Fibroblast of skin of right biceps (primary cell): ENCODE results near the gene CLEC2D.
A peak's percentile ranks its signal among the peaks of the same experiment; 100 is the strongest.

Source experiments
- DNase-seq: peaks from one replicate; pipeline ENCODE4 v3.0.0-alpha.2; 2013

Gene CLEC2D, protein sequence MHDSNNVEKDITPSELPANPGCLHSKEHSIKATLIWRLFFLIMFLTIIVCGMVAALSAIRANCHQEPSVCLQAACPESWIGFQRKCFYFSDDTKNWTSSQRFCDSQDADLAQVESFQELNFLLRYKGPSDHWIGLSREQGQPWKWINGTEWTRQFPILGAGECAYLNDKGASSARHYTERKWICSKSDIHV

DNA sequence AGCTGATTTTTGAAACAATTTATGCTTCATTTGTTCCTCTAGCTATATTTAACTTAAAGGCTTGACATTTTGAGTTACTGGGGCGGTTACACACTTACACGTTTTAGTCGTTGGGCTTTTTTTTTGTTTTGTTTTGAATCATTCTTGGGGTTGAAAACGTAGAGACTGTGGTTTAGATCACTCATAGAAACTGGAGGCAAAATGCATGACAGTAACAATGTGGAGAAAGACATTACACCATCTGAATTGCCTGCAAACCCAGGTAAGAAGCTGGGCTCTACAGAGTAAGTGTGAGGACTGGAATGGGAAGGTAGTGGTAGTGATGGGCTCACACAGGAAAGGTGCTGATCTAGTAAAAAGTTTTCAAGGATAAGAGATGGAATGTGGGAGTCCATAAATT lies at the start of gene CLEC2D:
TSS of gene CLEC2D (plus strand) at position 180 of the 400 bp plus-strand sequence. CDS start at position 202, 22 bp downstream.
- no peak for DNase-seq

DNA sequence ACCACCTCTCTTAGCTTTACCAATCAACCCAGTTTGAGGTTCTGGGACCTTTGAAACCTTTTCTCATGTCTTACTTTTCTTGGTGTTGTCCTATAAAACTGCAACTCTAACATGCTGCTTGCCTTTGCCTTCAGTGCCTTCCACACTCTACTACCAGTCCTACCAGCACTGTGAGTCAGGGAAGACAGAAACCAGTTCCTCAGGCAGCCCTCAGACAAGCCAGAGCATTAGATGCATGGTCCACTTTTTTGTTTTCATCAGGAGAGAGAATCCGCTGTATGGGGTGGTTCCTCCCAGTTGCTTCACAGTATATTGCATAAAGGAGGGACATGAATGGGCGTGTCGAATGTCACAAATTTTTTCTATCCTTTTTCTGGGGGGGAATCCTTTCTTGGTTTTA lies 44.5 kb upstream of the CLEC2D start:
- DNase-seq, result no peak

DNA sequence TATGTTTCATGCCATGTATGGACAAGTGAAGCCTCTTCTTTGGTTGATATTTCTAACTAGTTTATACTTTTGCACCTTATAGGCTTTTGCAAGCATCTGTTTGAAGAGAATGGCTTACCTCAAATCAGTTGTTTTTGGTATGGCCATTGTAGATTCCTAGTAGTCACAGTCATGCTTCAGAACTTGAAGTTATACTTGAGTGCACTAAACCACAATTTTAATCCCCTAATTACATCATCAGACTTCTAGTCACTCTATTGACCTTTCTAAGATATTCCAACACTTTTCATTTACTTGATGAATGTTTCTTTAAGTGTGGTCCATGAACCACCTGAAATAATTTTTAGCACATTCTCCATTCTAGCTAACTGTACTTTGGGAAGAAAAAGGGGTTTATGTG lies 43.2 kb upstream of the CLEC2D start:
- DNase-seq, result no peak

DNA sequence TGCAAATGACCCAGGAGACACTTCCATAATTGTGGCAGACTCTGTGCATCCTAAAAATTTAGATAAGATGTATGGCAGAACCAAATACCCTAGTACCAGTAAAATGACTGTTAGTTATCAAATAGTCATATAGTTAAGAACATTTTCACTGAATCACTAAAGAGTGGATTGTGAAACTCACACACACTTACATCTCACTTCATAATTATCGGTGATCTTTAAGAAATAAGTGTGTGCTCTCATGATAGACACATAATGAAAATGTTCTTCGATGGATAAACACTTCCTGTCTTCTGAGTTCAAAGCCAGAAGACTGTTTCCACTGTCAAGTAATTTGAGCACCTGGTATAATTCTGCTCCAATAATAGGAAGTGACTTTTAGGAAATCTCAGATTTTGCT lies 42.7 kb upstream of the CLEC2D start:
- no peak for DNase-seq

DNA sequence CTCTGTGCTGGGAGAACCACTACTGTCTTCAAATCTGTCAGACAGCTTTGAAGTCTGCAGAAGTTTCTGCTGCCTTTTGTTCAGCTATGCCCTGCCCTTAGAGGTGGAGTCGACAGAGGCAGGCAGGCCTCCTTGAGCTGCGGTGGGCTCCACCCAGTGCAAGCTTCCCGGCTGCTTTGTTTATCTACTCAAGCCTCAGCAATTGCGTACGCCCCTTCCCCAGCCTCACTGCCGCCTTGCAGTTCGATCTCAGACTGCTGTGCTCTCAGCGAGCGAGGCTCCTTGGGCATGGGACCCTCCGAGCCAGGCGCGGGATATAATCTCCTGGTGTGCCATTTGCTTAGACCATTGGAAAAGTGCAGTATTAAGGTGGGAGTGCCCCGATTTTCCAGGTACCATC lies 36.7 kb upstream of the CLEC2D start:
- DNase-seq, result no peak

DNA sequence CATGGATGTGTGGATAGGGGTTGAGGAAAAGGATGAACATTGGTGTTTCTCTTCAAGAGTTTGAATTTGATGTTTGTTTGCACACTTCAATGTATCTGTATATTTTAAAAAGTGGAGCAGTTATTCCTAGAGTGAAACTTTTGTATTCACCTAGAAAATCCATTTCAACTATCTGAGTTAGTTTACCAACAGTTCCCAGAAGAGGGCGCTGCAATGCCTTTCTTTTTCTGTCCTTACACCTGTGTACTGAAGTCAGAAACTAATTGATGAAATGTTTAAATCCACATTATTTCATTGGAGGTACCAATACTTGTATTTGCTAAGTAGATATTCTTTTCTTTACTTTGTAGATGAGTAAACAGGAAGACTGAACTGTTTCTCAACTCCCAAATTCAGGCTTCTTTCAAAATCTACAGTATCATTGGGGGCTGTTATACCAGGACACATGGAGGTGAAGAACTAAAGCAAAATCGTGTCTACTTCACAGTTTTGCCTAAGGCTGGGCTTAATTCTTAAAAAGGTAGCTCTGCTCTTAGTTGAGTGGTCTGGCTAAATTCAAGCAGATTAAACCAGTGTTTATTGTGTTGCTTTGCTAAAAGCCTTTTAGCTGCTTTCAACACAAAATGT lies 35.2 kb upstream of the CLEC2D start:
- DNase-seq, result peak; percentile 34

DNA sequence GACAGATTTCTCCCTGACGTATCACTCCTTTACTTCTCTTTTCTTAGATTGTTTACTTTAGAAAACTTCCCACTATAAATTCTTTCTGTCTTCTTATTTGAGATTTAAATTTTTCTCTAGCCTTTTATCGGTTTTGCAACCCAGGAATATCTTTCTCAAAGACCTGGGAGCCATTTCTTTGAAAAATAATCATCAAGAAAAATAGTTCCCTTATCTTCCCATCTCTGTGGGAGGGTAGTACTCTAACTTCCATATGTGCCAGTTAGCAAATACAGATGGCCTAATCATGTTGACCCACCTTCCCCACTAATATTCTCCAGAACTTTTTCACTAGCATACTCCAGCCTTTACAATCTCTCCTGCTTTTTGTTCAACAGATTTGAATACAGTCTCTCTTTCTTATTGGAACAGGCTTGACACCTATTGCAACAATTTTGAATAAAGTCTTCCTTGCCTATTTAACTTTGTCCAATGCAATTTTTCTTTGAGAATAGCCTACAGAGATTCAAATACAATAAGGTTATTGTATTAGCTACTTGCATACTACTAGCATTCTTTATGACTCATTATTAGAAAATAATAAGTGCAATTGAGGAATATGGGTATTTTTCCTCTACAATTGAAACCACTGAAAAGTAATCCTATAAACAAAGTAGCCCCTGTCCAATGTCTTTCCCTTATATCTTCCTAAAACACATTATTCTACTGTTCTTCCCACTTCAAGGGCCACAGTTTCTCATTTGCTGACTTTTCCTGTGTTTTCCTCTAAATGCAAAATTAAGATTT lies 34.4 kb upstream of the CLEC2D start:
- no peak for DNase-seq

DNA sequence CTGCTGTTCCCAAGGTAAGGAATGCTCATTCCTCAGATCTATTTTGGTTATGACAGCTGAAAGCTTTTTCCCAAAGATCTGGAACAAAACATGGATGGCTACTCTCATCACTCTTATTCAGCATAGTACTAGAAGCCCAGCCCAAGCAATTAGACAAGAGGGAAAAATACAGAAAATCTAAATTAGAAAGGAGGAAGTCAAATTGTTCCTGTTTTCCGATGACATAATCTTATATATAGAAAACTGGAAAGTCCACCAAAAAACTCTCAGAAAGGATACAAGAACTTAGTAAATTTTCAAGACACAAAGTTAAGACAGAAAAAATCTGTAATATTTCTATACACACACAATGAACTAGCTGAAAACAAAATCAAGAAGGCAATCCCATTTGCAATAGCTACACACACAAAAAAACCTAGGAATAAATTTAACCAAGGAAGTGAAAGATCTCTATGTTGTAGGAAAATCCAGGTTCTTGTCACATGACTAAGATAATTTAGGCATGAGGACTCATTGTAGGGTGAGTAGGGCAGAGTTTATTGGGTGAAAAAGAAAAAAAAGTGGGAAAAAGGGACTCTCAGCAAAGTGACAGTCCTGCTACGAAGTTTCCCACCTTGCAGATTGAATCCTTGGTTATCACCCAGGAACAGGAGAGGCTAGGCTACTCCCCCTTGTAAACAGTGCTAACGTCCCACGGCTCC lies 33.2 kb upstream of the CLEC2D start:
- no peak for DNase-seq

DNA sequence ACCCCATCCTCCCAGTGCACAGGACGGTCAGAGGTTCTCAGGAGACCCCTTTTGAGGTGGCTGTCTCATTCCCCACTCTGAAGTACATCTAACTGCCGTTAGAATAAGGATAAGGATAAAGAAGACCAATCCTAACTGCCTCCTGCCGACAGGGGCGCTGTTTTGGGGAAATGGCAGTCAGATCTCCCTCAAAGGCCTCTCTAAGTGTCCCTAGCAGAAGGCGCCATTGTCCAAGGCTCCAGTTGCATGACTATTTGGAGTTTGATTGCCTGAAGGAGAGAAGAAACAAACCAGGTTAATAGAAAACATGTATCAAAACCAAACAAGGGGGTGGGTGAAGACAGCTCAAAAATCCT lies 32.7 kb upstream of the CLEC2D start:
- DNase-seq, result no peak

DNA sequence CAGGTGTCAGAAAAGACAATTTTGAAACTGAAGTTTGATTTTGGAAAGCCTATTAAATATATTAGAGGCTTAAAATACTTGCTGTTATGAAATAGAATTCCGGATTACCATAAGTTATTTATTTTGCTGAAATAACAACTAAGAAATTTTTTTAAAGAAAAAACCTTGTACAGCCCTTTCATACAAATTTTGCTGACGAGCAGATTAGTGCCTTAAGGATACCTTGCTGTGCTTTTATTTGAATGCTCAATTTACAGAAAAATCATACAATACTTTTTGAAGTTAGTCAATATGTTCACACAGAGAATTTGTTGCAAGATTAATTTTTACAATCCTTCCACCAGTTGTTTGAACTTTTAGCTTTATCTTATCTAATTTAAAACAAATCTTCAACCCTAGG lies 29.5 kb upstream of the CLEC2D start:
- no peak for DNase-seq

DNA sequence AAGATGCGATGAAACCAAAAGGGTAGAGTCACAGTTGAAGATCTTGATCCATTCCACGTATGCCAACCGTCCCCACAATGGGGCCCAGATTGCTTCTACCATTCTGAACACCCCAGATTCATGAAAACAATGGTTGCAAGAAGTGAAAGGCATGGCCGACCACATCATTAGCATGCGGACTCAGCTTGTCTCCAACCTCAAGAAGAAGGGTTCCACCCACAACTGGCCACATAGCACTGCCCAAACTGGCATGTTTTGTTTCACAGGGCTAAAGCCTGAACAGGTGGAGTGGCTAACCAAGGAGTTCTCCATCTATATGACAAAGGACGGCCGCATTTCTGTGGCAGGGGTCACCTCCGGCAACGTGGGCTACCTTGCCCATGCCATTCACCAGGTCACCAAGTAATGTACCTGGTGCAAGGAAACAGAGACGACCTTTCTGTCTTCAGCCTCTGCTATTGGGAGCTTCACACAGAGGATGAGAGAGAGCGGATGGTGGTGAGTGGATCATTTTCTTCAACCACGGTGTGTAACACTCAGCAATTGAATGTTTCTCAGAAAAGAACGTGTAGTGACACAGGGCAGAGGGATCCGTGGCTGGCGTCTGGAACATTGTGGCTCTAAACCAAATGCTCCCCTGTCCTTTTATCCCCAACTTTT lies 26.8 kb upstream of the CLEC2D start:
- no peak for DNase-seq

DNA sequence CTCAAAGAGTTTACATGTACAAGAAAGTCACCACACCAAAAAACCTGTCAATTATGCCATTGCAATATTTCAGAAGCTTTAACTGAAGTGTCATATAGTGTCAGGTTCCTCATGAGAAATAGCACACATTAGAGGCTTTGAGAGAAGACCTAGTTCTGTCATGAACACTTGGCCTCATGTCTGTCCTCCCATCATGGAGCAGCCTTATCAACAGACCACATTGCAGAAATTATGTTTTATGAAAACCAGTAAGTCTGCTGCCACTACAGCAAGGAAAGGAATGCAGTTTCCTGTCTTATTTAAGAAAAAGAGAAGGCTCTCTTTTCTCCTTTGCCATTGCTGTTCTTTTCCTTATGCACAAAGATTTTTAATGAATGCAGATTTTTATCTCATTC lies 26.2 kb upstream of the CLEC2D start:
- DNase-seq, result no peak

DNA sequence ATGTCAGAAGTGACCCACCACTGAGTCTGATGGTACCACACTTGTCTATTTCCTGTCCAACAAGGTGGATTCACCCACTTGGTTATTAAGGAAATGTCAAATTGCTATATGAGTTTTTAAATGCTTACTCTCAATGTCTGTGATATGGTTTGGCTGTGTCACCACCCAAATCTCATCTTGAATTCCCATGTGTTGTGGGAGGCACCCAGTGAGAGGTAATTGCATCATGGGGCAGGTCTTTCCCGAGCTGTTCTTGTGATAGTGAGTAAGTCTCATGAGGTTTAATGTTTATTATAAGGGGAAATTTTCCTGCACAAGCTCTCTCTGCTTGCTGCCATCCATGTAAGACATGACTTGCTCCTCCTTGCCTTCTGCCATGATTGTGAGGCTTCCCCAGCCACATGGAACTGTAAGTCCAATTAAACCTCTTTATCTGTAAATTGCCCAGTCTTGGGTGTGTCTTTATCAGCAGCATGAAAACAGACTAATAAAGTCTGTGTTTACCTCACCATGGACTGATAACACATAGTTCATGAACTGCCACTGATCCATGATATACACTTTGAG lies 24.4 kb upstream of the CLEC2D start:
- DNase-seq, result peak; percentile 19

DNA sequence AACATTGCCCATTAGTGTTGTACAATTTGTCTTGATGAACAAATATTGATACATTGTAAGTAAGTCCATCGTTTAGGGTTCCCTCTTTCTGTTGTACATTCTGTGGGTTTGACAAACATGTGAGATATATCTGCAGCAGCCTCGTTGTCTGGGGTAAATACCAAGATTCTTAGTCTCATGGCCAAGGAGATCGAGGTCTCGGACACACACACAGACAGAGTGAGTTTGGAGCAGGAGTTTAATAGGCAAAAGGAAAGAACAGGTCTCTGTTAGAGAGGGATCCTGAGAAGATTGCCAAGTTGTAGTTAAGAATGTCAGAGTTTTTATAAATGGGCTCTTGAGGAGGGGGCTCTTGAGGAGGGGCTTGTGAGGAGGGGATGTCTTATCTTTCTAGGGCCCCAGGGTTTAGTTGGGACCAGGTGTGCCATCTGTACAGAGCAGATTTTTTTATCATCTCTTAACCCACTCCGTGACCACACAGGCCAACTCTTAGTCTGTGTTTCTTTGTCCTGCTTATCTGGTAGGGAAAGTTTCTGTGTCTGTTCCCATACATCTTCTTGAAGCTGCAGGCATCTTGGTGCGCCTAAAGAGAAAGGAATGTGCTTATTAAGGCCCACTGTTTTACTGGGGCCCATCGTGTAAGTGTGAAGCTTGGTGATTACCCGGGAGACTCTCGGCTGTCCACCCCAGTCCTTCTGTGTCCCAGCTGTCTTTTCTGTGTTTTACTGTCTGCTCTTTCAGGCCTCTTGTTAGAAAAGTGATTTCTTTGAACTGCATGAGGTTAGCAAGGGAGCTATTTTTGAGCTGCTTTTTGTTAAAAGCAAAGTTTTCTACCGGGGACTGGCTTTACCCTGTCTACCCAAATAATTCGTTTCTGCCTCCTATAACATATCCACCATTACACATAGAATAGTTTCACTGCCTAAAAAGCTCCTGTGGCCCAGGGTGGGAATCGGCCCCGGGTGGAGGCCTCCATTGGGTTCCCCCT lies 22.4 kb upstream of the CLEC2D start:
- peak; percentile 61 for DNase-seq

DNA sequence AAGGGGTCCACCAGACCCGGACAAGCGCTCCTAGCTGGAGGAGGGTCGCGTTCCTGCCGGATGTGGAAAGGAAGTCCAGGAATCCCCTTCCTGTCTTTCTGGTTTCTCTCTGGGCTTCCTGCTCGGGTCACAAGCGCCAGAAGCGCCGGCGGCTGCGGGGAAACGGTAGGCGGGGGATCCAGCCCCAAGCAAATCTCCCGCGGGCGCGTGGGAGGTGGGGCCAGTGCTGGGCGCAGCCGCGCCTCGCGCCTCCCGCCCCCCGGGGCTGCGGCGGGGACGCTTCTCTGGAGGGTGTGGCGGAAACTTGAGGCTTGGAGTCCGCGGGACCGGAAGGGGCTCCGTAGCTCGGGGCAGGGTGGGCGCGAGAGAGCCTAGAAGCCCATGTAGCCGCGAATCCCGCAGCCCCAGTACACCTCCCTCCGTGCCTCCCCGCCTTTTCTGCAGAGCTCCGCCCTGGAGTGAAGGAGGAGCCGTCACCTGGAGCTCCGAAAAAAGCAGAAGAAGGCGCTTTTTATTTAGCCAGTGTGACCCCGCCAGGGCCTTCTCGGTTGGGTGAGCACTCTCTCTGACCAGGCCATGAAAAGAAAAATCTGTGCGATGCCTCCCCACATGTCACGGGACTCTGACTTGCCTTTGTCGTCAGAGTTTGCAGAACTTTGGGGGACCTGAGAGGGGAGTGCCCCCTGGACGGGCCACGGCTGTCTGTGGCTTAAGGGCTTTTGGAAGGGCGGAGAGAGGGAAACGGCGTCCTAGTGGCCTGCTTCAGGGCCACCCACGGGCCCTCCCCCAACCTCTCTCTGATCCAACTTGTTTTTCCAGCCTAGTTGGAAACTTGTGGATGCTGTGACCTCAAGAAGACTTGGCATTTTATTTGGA lies 21.4 kb upstream of the CLEC2D start:
- DNase-seq, result peak; percentile 89

DNA sequence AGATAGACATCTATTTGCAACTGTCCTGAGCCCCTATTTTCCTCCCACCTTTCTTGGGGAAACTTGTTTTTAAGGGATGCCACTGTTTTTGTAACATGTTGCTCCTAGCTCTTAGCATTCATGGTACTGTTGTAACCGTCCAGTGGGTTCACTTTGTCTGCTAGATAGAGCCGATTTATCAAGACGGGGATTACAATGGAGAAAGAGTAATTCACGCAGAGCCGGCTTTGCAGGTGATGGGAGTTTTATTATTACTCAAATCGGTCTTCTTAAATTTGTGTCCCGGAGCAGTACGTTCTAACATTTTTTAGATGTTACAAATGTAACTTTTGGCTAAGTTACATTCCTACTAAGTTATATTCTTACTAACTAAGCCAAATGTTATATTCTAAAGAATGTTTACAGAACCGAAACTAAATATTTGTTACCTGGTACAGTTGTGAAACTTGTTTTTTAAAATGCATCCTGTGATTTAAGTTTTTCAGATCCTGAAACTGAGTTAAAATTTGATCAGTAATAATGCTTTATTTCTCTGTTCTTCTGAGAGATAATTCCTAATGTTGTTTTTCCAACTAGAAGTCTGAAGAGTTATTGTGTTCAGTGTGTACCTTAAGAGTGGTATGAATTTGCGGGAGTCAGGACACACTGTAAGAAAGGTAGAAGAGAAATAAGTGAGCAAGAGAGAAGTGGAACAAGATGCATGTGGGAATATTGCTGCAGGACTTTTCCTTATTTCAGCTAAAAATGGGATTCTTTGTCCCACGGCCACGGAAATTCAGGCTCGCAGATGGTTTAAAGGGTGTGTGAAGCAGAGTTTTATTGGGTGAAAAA lies 20.6 kb upstream of the CLEC2D start:
- no peak for DNase-seq

DNA sequence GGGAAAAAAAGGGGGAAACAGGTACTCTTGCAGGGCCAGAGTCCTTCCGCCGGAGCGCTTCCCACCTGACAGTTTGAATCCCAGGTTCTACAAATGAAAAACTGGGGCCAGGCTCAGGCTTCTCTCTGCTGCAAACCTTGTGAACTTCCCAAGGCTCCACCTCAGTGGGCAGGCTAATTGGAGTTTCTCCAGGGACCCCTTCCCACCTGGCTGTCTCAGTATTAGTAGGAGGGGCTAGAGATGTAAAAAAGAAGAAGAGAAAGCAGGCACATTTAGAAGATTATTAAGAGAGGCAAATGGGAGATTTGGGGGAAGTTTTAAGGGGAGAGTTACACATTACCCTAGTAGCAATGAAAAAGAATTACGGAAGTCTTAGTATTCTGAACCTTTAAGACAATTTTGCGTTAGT lies 20.0 kb upstream of the CLEC2D start:
- DNase-seq, result no peak

DNA sequence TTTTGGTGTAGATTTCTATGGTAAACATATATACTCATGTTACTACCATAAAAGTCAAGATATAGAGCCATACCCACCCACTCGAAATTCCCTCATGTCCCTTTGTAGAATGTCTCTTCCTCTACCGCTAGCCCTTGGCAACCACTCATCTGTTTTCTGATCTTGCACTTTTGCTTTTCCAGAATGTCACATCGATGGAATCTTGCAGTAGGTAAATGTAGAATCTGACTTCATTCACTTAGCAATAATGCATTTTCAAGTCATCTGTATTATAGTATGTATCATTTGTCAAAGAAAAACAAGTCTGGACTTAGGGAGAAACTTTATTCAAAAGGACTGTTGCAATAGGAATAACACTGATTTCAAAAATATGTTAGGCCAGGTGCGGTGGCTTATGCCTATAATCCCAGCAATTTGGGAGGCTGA lies 19.3 kb upstream of the CLEC2D start:
- no peak for DNase-seq

DNA sequence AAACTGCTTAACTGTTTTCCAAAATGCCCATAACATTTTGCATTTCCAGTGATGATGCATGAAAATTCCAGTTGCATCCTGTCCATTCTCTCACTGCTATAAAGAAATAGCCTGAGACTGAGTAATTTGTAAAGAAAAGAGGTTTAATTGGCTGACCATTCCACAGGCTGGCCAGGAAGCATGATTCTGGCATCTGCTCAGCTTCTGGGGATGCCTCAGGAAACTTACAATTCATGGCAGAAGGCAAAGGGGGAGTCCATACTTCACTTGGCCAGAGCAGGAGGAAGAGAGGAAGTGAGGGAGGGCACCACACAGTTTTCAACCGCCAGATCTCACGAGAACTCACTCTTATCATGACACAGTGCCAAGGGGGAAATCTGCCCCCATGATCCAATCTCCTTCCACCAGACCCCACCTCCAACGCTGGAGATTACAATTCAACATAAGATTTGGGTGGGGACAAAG lies 18.2 kb upstream of the CLEC2D start:
- peak; percentile 78 for DNase-seq
